Neural cell (in vitro differentiated cells): Measurements from ENCODE around the gene GNAT2. TPM values are rescaled to one million over a fixed set of nuclear protein-coding genes. Genes with fewer than 3 reads are reported as not detected.

Experiments used
- H2AFZ ChIP-seq: fragments of 200-600, 300-800 bp; sonication (generic), shearing (Covaris generic); 2 replicates; pipeline ENCODE4 v1.6.0; 2014; ENCODE audit warnings: low read depth, mild to moderate bottlenecking, antibody characterized with exemption, low read length, moderate library complexity
- H3F3A ChIP-seq: fragments of 200-600 bp; shearing (Covaris generic); 2 replicates; pipeline ENCODE4 v1.6.1; 2016; ENCODE audit warnings: mild to moderate bottlenecking, moderate library complexity, mixed read lengths, antibody characterized with exemption, low read length; ENCODE audit not compliant: insufficient read depth, poor library complexity, severe bottlenecking
- H3K27ac ChIP-seq: fragments of 200-600, 300-800 bp; sonication (generic), shearing (Covaris generic); 2 replicates; pipeline ENCODE4 v1.5.1; 2014; ENCODE audit warnings: mild to moderate bottlenecking, low read length, moderate library complexity
- H3K27me3 ChIP-seq: fragments of 300-800, 200-600 bp; sonication (generic), shearing (Covaris generic); 2 replicates; pipeline ENCODE4 v1.6.0; 2014; ENCODE audit warnings: mild to moderate bottlenecking, low read depth, low read length, moderate library complexity; ENCODE audit not compliant: insufficient read depth
- H3K36me3 ChIP-seq: fragments of 300-800, 200-600 bp; sonication (generic), shearing (Covaris generic); 2 replicates; pipeline ENCODE4 v1.5.1; 2014; ENCODE audit warnings: mild to moderate bottlenecking, antibody characterized with exemption, low read length, moderate library complexity; ENCODE audit not compliant: insufficient read depth
- H3K4me2 ChIP-seq: fragments of 300-800, 200-600 bp; sonication (generic), shearing (Covaris generic); 2 replicates; pipeline ENCODE4 v1.6.0; 2014; ENCODE audit warnings: mild to moderate bottlenecking, low read length
- H3K4me3 ChIP-seq: fragments of 300-800, 200-600 bp; sonication (generic), shearing (Covaris generic); 2 replicates; pipeline ENCODE4 v1.5.1; 2014; ENCODE audit warnings: mild to moderate bottlenecking, low read length, moderate library complexity
- H3K79me2 ChIP-seq: fragments of 200-600 bp; shearing (Covaris generic); replicated peaks from 2 replicates; pipeline ENCODE4 v1.6.0; 2014; ENCODE audit warnings: mild to moderate bottlenecking, low read length, moderate library complexity; ENCODE audit not compliant: insufficient read depth
- H3K9ac ChIP-seq: fragments of 300-800, 200-600 bp; sonication (generic), shearing (Covaris generic); 2 replicates; pipeline ENCODE4 v1.6.1; 2016; ENCODE audit warnings: mild to moderate bottlenecking, low read length, mixed read lengths
- H3K9me2 ChIP-seq: fragments of 200-600 bp; shearing (Covaris generic); 2 replicates; pipeline ENCODE4 v1.6.1; 2016; ENCODE audit warnings: mild to moderate bottlenecking, low read length, mixed read lengths; ENCODE audit not compliant: insufficient read depth
- H3K9me3 ChIP-seq: fragments of 200-600, 300-800 bp; sonication (generic), shearing (Covaris generic); 2 replicates; pipeline ENCODE4 v1.6.1; 2016; ENCODE audit warnings: mild to moderate bottlenecking, mixed run types, low read length, moderate library complexity, mixed read lengths
- H4K20me1 ChIP-seq: fragments of 200-600 bp; shearing (Covaris generic); 2 replicates; pipeline ENCODE4 v1.6.1; 2016; ENCODE audit warnings: mild to moderate bottlenecking, mixed run types; ENCODE audit not compliant: insufficient read depth
- CTCF ChIP-seq: fragments of 450-650 bp; IDR thresholded peaks from 2 replicates; pipeline ENCODE4 v1.5.1; 2014; ENCODE audit warnings: antibody characterized with exemption, mild to moderate bottlenecking, moderate library complexity; ENCODE audit not compliant: poor library complexity, severe bottlenecking
- EP300 ChIP-seq: fragments of 450-650 bp; conservative IDR thresholded peaks from 2 replicates; pipeline ENCODE4 v1.6.1; 2014; ENCODE audit warnings: antibody characterized with exemption, mild to moderate bottlenecking, moderate library complexity; ENCODE audit not compliant: poor library complexity, severe bottlenecking
- EZH2 ChIP-seq: fragments of 200-600, 300-800 bp; shearing (Covaris generic), sonication (generic); IDR thresholded peaks from 2 replicates; pipeline ENCODE4 v1.6.1; 2014; ENCODE audit warnings: antibody characterized with exemption, low read length, borderline replicate concordance, mild to moderate bottlenecking; ENCODE audit not compliant: insufficient read depth, poor library complexity, severe bottlenecking
- MXI1 ChIP-seq: fragments of 450-650 bp; conservative IDR thresholded peaks from 2 replicates; pipeline ENCODE4 v1.6.1; 2014; ENCODE audit warnings: antibody characterized with exemption, mild to moderate bottlenecking; ENCODE audit not compliant: poor library complexity, severe bottlenecking
- POLR2AphosphoS5 ChIP-seq: IDR thresholded peaks from 2 replicates; pipeline ENCODE4 v1.6.1; 2012
- RAD21 ChIP-seq: fragments of 450-650 bp; conservative IDR thresholded peaks from 2 replicates; pipeline ENCODE4 v1.6.1; 2014; ENCODE audit warnings: antibody characterized with exemption, mild to moderate bottlenecking, moderate library complexity
- REST ChIP-seq: IDR thresholded peaks from 2 replicates; pipeline ENCODE4 v1.6.1; 2012; ENCODE audit warnings: borderline replicate concordance
- SMC3 ChIP-seq: fragments of 450-650 bp; conservative IDR thresholded peaks from 2 replicates; pipeline ENCODE4 v1.6.1; 2014; ENCODE audit warnings: antibody characterized with exemption, mild to moderate bottlenecking, moderate library complexity; ENCODE audit not compliant: poor library complexity
- TAF1 ChIP-seq: IDR thresholded peaks from 2 replicates; pipeline ENCODE4 v1.6.1; 2012; ENCODE audit warnings: low read depth
- polyA plus RNA-seq: library from polyadenylated mRNA; depleted of rRNA; stranded (reverse); fragments of >200 nt; gene quantifications from 2 replicates; pipeline ENCODE4 v1.2.3, GENCODE V29; 2014

GNAT2 gene
- polyA plus RNA-seq, 1 donor from 2014 or later = 1.5 TPM

GRCh38 chr1:109570414-109570813 lies 49.0 kb downstream of the GNAT2 start:
- no peak overlapping the region for H3K4me3 ChIP-seq
- TF ChIP-seq RAD21 = no peak
- no peaks in the 10 kb centered on the region for H3F3A ChIP-seq
- no peak overlapping the region for H3K4me2 ChIP-seq
- peaks cover 57% of the 10 kb centered on the region for H3K79me2 ChIP-seq
- H3K9me2 ChIP-seq = no peaks in the 10 kb centered on the region
- H4K20me1 ChIP-seq = no peaks in the 10 kb centered on the region
- no peaks in the 10 kb centered on the region for H3K9me3 ChIP-seq
- H3K27ac ChIP-seq = no peak overlapping the region
- no peaks in the 10 kb centered on the region for H3K27me3 ChIP-seq
- no peak overlapping the region for H3K9ac ChIP-seq
- H2AFZ ChIP-seq = no peak overlapping the region
- no peaks in the 10 kb centered on the region for H3K36me3 ChIP-seq

GRCh38 chr1:109569323-109569722 lies 50.1 kb downstream of the GNAT2 start:
- H3K27ac ChIP-seq = no peak overlapping the region
- no peak overlapping the region for H3K4me2 ChIP-seq
- no peak for TF ChIP-seq CTCF
- no peak for TF ChIP-seq RAD21
- TF ChIP-seq TAF1 = no peak
- TF ChIP-seq REST = no peak
- no peak overlapping the region for H3K4me3 ChIP-seq
- no peaks in the 10 kb centered on the region for H4K20me1 ChIP-seq
- no peaks in the 10 kb centered on the region for H3K27me3 ChIP-seq
- H3K9me2 ChIP-seq = no peaks in the 10 kb centered on the region
- H2AFZ ChIP-seq = no peak overlapping the region
- H3K9me3 ChIP-seq = no peaks in the 10 kb centered on the region
- H3K36me3 ChIP-seq = no peaks in the 10 kb centered on the region
- H3K79me2 ChIP-seq = peaks cover 68% of the 10 kb centered on the region
- H3K9ac ChIP-seq = no peak overlapping the region
- H3F3A ChIP-seq = no peaks in the 10 kb centered on the region

- no peak overlapping the region for H2AFZ ChIP-seq
- no peak overlapping the region for H3K9ac ChIP-seq
- H4K20me1 ChIP-seq = no peaks in the 10 kb centered on the region
- no peak overlapping the region for H3K27ac ChIP-seq
- no peaks in the 10 kb centered on the region for H3K9me3 ChIP-seq
- H3K9me2 ChIP-seq = no peaks in the 10 kb centered on the region
- no peaks in the 10 kb centered on the region for H3F3A ChIP-seq
- TF ChIP-seq RAD21 (no peak), EZH2 (no peak), POLR2AphosphoS5 (no peak), CTCF (no peak), SMC3 (no peak), TAF1 (no peak), MXI1 (no peak), EP300 (no peak), REST (no peak)
- peaks cover 80% of the 10 kb centered on the region for H3K79me2 ChIP-seq
- H3K4me2 ChIP-seq = no peak overlapping the region
- H3K27me3 ChIP-seq = no peaks in the 10 kb centered on the region
- no peak overlapping the region for H3K4me3 ChIP-seq
- H3K36me3 ChIP-seq = no peaks in the 10 kb centered on the region
Measured at GRCh38 chr1:109567877-109568672, 51.3 kb downstream of the GNAT2 start.
